G401 (cell line): Measurements from ENCODE around the gene STAB1. TPM values are rescaled to one million over a fixed set of nuclear protein-coding genes. Genes with fewer than 3 reads are reported as not detected.

Experiments
- DNase-seq: peaks from one replicate; pipeline ENCODE4 v3.0.0-alpha.2; 2015; ENCODE audit warnings: low spot score
- in situ Hi-C: cut with HindIII; loops from 2 replicates; pipeline ENCODE4 v1.10.0; 2016; ENCODE audit warnings: low sequenced_read_pairs, mixed read lengths
- total RNA-seq: library from RNA; depleted of rRNA; stranded (reverse); fragments of >200 nt; shearing (Covaris generic); gene quantifications from 2 replicates; pipeline ENCODE4 v1.2.3, GENCODE V29; 2014

STAB1 gene
- total RNA-seq, 1 experiment from 2014 or later, result not detected

- in situ Hi-C loops, result no loop called here
- no peak for DNase-seq
Measured at GRCh38 chr3:52495777-52496602, 852 bp downstream of the STAB1 start.

- in situ Hi-C loops, result no loop called here
- DNase-seq, result no peak
Measured at GRCh38 chr3:52498137-52499054, 3.3 kb downstream of the STAB1 start.

DNA sequence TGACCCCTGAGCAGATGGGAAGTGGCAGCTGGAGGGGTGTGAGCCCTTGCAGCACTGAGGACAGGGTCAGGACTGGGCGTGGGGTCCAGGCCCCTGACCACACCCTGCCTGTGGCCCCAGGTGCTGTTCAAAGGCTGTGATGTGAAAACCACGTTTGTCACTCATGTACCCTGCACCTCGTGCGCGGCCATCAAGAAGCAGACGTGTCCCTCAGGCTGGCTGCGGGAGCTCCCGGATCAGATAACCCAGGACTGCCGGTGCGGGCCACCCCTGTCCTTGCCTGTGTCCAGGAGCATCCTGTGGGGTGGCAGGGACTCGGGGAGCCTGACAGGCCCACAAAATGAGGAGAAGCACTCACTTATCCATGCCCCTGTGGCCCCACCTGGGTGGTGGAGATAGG lies 5.9 kb downstream of the STAB1 start:
- no peak for DNase-seq
- in situ Hi-C loops, result no loop called here

- in situ Hi-C loops, result no loop called here
Measured at GRCh38 chr3:52502001-52502400, 6.9 kb downstream of the STAB1 start.

GRCh38 chr3:52502808-52503350 lies 7.7 kb downstream of the STAB1 start:
- in situ Hi-C loops, result no loop called here
- DNase-seq, result no peak

More at GRCh38 chr3:52502001-52502400, 6.9 kb downstream of the STAB1 start:
- DNase-seq, result no peak

GRCh38 chr3:52503788-52504424 lies 8.8 kb downstream of the STAB1 start:
- DNase-seq, result no peak
- in situ Hi-C loops, result no loop called here

DNA sequence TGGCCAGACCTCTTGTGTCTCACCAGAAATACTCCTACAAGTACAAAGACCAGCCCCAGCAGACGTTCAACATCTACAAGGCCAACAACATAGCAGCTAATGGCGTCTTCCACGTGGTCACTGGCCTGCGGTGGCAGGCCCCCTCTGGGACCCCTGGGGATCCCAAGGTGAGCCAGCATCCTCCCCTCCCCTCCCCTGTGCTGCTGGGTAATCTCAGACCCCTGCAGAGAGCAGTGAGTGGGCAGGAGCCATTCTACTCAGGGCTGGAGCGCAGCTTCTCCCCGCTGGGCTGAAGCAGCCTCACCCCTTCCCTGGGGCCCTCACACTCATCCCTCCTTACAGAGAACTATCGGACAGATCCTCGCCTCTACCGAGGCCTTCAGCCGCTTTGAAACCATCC lies 9.8 kb downstream of the STAB1 start:
- no peak for DNase-seq
- in situ Hi-C loops, result no loop called here

DNA sequence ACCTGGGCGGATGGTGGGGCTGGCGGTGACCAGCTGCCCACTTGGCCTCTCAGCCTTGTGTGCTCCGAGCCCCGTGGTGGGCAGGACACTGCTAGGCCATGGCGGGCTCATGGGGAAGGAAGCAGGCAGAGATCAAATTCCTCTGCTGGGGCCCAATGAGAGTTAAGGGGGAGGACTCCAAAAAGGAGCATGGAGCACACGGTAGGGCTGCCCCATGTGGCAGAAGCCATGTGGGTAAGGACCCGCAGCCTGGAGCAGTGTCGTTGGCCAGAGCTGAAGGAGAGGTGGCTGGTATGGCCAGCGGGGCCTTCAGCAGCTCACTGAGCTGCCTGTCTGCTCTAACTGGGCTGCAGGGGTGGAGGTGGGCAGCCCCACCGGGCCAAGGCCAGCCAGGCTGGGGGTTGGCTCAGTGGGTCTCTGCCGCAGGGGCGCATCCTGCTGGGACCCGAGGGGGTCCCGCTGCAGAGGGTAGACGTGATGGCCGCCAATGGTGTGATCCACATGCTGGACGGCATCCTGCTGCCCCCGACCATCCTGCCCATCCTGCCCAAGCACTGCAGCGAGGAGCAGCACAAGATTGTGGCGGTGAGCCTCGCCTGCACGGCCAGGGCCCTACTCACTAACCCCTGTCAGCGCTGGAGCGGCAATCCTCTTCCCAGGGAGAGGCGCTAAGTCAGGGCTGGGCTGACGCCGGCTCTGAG lies 11.3 kb downstream of the STAB1 start:
- DNase-seq, result no peak
- in situ Hi-C loops, result no loop called here

DNA sequence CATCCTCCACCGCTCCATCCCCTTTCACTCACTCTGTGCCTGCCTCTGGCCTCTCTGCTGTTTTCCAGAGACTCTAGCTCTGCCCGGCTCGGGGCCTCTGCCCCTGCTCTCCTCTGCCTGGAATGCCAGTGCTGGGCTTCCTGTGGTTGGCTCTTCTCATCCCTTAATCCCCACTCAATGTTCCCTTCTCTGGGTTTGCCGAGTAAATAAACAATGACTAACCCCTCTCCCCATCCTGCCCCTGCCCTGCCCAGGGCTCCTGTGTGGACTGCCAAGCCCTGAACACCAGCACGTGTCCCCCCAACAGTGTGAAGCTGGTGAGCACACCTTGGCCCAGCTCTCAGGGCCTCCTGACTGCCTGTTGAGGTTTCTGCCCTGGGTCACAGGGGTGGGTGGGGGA lies 12.2 kb downstream of the STAB1 start:
- in situ Hi-C loops, result no loop called here
- no peak for DNase-seq

DNA sequence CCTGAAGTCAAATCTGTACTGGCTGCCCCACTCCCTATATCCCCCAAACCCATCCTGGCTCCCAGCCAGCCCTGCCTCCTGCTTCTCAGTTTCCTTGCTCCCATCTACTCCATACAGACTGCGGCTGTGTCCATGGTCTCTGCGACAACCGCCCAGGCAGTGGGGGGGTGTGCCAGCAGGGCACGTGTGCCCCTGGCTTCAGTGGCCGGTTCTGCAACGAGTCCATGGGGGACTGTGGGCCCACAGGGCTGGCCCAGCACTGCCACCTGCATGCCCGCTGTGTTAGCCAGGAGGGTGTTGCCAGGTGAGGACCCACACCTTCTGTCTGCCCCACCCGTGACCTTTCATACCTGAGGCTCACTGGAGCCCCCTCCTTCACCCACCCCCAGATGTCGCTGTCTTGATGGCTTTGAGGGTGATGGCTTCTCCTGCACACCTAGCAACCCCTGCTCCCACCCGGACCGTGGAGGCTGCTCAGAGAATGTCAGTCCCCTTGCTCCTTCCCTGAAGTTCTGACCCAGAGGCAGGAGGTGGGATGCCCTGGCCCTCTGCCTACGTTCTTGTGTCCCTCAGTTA lies 14.7 kb downstream of the STAB1 start:
- DNase-seq, result no peak
- in situ Hi-C loops, result no loop called here

- DNase-seq, result no peak
- in situ Hi-C loops, result no loop called here
Measured at GRCh38 chr3:52511509-52511908, 16.4 kb downstream of the STAB1 start.

- in situ Hi-C loops, result no loop called here
- no peak for DNase-seq
Measured at GRCh38 chr3:52512105-52512504, 17.0 kb downstream of the STAB1 start.

DNA sequence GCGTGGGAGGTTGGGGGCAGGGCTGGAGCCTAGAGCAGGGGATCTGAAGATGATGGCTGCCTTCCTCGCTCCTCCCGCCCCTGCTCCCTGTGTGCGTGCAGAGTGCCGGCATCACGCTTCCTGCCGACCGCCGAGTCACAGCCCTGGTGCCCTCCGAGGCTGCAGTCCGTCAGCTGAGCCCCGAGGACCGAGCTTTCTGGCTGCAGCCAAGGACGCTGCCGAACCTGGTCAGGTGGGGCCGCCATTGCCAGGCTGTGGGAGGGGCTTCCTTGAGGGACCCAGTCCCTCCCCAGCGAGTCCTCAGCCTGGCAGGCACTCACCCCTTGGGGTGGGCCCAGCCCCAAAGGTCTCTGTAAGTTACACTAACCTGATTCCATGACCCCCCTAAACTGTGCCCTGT lies 17.6 kb downstream of the STAB1 start:
- in situ Hi-C loops, result no loop called here

GRCh38 chr3:52513281-52513680 lies 18.1 kb downstream of the STAB1 start:
- in situ Hi-C loops, result no loop called here
- no peak for DNase-seq

More for the DNA sequence above, 17.6 kb downstream of the STAB1 start:
- no peak for DNase-seq

- in situ Hi-C loops, result no loop called here
Measured at GRCh38 chr3:52514576-52514975, 19.4 kb downstream of the STAB1 start.

GRCh38 chr3:52515192-52515591 lies 20.1 kb downstream of the STAB1 start:
- in situ Hi-C loops, result no loop called here

More at GRCh38 chr3:52514576-52514975, 19.4 kb downstream of the STAB1 start:
- no peak for DNase-seq

DNA sequence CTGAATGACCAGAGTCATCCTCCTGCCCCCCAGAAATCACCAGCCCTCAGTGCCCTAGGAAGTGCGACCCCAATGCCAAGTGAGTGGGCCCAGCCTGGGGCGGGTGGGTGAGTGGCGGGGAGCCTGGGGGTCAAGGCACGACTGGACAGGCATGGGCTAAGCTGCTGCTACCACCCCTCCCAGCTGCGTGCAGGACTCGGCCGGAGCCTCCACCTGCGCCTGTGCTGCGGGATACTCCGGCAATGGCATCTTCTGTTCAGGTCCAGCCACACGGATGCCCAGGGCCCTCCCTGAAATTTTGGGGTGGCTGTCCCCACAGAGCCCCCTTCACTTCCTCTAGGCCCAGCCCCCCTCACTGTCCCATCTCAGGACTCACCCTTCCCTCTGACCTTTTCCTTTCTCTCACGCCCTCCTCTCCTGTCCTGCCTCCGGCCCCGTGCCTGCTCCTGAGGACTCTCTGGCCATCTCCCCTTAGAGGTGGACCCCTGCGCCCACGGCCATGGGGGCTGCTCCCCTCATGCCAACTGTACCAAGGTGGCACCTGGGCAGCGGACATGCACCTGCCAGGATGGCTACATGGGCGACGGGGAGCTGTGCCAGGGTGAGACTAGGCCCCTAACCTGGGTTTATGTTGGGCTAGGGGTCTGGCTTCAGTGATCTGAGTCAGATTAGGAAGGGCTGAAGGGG lies 21.5 kb downstream of the STAB1 start:
- in situ Hi-C loops, result no loop called here
- DNase-seq, result no peak

More at GRCh38 chr3:52515192-52515591, 20.1 kb downstream of the STAB1 start:
- DNase-seq, result no peak
